Measurements from ENCODE around the gene KLF3.
A peak's percentile ranks its signal among the peaks of the same experiment; 100 is the strongest.

Gene KLF3

DNA sequence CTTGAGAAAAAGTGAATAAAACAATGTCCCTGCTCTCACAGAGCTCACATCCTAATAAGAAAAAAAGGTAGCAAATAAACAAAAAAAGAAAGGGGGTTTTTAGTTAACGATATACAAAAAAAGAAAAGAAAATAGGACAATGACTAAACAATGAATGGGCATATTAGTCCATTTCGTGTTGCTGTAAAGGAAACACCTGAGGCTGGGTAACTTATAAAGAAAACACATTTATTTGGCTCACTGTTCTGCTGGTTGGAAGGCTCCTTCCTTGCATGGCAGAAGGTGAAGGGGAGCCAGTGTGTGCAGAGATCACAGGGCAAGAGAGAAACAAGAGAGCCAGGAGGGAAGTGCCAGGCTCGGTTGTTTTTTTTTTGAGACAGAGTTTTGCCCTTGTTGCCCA is 4.7 kb upstream of the KLF3 start:
- no peak for DNase-seq

DNA sequence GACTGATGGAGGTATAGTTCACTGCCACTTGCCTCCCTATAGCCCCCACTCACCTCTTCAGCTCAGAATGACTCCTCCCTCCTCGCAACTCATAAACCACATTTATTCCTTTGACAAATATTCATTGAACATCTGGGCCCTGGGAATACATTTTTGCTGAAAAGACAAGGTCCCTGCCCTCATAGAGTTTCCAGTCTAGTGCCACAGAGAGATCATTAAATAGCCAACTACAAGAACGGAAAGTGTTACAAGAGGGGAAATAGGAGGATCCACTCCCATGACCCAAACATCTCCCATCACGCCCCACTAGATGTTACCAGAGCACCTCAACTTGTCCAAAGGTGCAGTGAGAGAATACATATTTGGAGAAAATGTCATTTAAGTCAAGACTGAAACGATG is 3.2 kb upstream of the KLF3 start:
- no peak for DNase-seq

DNA sequence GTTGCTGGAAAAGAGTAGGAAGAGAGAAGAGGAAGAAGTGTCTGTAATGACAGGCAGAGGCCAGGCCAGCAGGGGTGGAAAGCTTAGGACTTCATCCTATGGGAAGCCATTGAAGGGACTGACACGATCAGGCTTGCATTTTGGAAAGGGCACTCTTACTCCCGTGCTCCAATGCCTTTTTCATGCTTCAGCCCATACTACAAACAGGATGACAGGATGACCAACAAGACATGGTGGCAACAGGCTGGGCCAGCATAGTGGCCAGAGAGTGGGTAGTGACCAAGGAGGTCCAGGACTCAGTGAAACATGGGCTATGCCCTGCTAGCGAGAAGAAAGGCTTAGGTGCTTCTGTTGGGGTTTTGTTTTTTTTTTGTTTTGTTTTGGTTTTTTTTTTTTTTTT is 2.6 kb upstream of the KLF3 start:
- no peak for DNase-seq

DNA sequence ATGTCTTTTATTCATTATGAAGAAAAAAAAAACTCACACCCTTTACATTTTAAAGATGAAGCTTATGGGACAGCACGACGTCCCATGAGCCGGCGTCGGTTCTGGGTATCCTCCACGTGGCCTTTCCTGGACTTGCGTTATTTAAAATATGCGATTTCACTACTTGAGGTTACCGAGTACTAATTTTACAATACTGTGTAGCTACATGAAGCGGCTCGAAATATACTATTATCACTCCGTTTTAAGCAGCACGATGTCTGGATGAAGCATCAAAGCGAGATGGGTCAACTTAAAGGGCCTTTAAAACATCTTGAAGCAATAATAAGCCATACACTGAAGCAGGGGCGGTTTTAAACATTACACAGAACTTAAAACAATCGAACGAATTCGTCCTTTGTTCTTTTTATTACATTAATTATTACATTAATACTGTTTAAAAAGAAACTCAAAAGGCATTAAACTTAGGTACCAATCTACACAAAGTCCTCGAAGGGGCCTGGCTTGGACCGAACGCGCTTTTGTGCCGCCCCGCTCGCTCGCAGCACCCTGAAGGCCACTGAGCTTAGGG is 1.4 kb upstream of the KLF3 start:
- no peak for DNase-seq

DNA sequence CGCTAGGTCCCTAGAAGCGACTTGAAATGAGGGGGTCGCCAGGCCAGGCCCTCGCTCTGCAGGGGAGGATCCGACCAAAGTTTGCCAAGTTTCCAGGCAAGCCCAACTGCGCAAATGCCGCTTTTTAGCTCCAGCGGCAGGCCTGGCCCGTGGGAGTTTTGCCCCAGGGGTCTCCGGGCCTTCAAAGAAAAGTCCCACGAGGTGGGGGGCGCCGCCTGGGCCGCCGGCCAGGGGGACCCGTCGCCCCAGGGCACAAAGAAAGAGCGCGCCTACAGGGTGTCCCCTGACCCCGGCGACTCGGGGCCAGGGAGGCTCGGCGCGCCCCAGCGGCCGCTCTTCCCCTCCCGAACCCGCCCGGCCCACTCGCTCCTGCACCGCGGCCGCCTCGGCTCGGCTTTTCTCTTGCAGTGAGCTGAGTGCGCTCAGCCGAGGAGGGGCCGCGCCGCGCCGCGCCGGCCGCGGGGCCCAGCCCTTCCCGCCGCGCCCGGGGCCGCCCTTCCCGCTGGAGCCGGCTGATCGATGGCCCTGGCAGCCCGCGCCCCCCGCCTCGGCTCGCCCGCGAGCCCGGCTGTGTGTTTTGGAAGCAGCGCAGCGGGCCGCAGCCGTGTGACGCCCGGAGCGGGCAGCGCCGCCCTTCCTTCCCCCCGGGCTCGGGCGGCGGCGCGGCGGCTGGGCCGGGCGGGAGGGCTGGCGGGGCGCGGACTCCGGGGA is 754 bp upstream of the KLF3 start:
- DNase-seq: peak; percentile 85

DNA sequence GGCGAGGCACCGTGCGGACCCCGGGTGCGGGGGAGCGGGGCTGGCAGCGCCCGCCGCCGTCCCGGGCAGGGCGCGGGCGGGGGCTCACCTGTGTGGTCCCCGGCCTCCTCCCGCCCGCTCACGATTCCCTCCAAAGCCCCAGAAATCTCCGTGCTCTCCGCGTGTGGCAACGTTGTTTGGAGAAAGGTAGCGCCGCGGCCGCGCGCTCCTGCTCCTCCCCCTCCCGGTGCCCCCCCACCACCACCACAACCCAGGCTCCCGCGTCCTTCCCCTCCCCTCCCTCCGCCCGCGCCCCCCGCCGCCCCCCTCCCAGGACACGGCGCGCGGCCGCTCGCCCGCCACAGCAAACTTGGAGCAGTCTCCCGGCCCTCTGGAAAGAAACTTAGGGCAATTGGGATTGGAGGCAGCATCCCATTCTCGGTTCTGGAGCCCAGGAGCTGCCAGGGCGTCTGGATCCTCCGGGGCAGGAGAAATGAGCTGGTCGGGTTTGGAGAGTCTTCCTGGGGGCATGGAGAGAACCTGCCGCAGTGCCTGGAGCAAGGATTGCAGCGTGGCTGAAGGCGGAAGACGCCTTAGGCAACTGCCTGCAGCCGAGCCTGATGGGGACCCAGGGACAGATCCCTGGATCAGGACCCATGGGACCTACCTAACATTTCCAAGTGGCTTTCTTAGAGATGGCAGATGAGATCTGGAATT is 855 bp downstream of the KLF3 start:
- peak; percentile 89 for DNase-seq

DNA sequence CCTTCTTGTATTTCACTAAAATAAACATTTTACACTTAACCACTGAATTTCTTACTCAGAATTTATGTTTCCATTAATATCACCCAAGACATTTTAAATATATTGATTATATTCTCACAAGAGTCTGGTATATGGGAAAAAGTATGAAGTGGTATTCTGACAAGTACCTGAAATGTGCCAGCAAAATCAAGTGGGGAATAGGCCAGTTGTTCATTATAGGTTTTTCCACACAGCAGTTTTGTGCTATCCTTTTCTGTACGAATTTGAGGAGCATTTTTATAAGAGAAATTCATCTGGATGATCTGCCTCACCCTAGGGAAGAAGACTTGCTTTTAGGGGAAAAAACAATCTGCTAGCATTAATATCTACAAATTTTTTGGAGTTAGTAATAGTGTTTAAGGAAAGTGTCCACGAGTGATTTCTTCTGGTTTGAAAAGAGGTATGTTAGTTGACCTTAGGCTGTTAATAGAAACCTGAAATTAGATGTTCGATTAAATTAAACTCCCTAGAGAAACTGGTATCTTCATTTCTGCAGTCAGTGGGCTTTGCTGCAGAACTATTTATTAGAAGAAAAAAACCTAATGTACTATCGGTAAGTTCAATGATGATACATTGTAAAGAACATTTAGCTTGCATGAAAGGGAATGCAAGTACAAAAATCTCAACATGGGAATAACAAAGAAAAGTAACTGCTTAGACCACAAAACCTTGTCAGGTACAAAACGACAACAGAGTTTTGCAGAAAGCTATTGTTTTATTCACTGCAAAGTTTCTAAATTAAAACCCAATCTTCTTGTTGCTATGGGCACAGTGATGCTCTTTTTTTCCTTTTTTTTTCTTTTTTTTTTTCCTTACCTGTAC is 1.8 kb downstream of the KLF3 start:
- no peak for DNase-seq

DNA sequence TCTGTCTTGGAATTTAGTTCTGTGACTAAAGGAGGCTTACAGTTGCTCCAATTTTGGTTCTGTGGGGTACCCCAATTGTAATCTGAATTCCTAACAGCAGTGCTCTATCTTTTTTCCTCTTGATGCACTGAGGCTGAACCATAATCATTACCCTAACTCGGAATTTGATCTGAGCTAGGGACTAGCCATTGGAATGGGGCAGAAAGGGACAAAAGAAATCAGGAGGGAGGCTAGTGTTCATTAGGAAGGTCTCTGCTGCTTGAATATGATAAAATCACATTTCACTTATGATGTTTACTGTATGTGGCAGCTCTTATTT is 2.7 kb downstream of the KLF3 start:
- no peak for DNase-seq

DNA sequence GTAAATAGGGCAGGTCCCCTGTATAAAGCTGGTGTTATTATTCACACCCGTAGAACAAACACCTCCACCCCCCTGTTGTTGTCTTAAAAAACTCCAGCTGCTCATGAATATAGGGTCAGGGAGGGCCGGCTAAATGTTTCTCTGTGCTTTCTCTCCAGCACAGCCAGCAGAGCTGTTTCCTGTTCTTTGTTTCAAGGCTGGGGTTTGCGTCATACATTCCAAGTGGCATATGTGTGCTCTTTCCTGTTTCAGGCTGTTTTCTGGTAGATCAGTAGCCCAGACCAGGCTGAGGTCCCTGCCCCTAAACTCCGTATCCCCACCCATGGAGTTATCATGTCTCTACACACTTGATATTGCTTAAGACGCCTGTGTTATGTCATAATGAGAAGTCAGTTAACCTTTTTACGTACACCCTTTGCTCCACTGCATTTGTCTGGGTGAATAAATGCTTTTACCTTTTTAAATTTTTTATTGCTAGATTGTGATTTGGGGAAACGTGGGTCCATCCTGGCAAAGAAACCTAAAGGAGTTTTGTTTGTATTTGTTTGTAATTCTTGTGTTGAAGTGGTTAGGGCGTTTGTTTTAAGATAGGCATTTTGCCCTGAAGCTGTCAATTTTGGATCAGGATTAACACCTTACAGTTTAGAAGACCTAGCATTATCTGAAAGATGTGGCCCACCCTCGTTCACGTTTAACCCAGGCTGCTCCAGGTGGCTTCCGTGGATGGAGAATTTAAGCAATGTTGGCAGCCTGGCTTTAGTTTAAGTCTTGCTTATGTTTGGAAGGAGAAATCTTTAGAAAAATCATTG is 3.3 kb downstream of the KLF3 start:
- peak; percentile 81 for DNase-seq

DNA sequence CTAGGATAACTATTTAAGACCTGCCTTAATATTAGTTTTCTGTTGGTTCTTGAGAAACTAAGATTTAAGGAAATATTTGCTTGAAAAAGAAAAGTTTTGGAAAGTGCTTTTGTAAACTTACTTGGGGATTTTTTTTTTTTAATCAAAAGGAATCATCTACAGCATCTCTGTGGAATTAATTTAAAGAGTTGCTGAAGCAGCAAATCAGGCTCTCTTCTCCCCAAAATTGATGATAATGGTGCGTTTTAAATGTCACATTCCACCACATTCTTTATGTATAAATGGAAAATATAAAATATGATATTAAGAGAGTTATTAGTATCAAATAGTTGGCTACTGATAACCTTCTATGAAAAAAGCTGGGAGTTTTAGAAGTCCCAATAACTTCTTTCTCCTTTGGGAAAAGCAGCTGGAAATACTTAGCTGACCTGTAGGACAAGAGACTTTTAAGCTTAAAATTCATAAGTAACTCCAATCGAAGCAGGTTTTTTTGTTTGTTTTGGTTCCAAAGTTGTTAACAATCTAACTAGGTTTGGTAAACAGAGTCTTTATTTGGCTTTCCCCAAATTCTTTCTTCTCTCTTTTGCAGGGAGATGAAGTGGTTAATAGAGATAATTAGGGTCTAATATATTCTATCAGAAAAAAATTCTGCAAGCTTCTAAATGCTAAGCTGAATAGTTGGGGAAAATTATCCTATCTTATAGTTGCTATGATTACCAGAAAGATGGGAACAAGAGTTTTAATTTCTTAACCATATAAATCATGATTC is 4.4 kb downstream of the KLF3 start:
- DNase-seq: no peak

DNA sequence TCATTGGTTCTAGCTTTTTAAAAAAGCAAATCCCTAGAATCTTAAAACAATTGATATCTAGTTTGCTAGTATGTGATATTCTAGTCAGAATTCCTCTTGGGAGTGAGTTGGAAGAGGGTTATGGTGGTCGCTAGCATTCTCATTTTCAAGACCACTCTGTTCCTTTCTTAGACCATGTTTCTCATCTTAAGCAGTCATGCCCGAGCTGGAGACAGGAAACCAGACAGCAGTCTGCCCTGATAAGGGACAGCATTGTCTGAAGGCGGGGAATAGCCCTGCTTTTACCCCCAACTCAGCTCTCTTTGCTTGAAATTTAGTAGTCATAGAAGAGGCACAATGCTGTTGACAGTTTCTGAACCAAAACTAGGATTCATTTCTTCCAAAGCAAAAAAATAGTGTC is 5.2 kb downstream of the KLF3 start:
- no peak for DNase-seq

DNA sequence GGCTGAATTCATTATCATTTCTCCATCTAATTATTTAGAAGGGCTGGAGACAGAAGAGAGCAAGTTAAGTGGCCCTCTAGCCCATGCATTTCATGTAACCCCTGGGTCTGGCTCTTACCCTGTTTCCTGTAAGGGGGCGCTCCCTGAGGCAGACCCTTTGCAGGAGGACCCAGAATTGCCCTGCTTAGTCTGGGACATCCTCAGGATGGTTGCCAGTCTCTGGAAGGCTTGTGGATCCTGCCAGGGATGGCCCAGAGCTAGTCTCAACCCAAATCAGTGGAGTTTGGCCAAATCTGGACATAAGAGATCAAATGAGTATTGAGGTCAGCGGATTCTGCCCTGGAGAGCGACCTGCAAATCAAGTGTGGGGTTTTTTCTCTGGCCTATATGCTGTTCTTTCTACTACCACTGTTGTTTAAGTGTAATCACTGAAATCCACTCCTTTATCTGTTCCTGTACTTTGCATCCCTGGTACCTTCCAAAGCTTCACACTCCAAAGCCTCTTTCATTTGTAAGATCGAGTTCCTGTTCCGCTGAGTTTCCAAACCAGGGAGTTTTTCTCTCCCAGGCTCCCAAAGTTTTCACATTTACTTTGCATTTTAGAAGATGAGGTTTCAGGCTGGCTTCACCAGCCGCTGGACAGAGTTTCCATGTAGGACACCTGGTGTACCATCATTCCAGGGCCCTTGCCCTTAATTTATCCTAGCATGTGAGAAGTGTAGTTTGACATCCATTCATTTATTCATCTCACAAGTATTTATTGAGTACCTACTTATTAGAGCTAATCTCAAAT is 6.3 kb downstream of the KLF3 start:
- no peak for DNase-seq

DNA sequence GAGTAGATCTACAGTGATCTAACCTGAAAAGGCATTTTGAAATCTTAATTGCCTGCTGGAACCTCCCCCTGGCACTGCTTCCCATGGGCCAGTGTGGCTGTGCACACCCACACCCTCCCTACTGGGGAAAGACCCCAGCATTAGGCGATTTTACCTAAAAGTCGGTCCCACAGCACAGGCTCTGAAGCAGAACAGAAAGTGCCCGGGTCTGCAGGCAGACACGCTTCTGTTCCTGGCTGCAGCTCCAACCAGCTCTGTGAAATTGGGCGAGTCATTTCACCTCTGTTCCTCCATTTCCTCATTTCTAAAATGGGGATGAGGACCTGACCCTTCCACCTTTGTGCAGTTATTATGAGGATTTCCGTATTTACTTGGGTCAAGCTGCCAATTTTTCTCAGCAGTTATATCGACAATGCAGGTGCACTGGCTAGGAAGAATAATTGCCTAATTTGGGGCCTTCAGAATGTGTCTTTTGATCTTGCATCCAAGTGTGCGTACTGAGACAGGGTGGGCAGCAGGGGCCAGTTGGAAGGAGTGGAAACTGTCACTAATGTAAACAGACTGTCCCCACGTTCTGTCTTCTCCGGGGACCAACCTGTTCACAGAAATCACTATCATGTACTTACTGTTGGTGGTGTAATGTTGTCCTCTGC is 7.1 kb downstream of the KLF3 start:
- no peak for DNase-seq

DNA sequence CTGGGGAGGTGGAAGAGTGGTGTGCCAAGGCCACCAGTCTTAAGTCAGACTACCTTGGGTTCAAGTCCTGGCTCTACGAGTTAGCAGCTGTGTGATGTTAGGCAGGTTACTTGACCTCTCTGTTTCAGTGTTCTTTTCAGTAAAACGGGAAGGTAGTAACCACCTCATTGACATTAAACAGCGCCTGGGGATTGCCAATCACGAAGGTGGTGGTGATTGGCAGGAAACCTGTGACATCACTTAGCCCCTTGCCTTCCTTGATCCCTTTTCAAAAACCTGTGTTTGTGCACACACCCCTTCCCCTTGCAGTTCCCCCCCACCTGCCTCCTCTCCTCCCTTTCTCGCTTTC is 7.6 kb downstream of the KLF3 start:
- no peak for DNase-seq

DNA sequence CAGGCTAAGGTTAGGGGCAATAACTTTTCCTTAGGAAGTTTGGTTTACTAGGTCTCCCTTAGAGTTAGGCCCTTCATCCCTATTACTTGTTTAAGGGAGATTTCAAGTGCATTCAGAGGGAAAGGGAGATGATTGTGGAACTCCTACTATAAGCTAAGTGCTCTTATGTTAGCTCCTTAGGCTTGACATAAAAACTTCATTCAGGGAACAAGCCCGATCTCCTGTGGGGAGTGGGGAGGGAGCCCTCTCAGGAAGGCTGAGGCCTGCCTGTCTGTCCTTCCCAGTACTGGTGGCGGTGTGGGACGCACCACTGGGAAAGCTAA is 8.0 kb downstream of the KLF3 start:
- no peak for DNase-seq

DNA sequence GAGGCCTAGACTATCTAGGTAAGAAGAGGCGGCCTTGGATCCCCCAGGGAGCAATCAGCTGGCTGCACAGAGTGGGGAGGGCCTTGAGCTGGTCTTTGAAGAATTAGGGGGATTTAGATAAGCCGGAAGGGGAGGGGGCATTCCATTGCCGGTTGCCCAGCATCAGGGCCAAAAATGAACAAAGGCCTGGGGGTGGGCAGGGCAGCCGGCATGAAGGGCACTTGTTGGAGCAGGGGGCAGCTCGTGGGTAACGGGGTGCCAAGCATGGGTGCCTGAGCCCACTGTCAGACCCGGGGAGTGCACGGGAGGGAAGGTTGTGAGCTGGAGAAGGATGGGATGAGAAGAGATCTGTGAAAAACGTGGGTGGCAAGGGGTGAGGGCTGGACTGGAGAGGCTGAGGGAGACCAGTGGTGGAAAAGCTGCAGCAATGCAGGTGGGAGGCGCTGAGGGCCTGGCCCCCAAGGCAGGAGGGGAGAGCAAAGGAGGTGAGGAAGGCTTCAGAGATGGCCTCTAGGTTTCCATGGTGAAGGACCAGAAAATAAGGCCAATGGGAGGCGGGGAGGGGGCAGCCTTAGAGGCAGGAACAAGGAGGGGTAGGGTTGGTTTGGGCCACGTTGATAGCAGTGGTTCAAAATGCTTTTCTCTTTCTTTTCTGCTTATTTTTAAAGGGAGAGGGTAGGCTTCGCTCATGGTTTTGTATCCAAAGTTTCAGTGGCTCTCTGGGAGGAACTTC is 8.6 kb downstream of the KLF3 start:
- peak; percentile 47 for DNase-seq

DNA sequence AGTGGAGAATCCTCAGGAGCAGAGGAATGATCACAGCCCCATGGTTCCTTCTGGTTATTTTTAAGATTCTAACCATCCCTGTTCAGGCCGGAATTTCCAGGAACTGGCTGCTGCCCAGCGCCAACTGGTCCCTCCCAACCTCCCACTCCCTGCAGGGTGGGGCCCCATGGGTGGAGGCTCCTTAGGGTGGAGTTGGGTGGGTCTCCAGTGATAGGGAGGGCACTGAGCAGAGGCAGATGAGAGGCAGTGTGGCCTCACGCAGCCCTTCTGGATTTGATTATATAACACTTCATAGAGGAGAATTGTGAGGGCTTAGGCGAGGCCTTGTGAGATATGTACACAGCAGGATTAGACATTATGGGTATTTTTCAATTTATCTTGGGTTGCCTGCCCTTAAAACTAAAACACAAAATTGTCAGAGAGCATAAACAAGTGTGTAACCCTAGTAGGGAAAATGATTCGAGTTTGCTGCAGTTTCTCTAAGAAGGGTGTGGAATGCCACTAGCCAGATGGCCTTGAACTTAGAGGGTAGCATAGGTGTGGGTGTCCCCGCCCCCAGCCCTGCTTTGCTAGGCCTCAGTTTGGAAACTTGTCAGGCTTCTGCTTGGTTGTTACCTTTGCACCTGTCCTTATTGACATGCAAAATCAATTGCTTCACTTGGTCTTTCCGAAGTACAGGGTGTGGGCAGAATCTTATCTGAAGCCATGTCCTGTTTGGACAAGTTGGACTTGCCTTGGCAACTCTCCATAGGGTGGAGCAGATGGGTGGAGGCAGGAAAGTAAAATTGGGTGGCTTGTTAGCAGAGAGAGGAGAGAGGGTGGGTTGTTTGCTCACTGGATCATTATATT is 9.4 kb downstream of the KLF3 start:
- DNase-seq: no peak

DNA sequence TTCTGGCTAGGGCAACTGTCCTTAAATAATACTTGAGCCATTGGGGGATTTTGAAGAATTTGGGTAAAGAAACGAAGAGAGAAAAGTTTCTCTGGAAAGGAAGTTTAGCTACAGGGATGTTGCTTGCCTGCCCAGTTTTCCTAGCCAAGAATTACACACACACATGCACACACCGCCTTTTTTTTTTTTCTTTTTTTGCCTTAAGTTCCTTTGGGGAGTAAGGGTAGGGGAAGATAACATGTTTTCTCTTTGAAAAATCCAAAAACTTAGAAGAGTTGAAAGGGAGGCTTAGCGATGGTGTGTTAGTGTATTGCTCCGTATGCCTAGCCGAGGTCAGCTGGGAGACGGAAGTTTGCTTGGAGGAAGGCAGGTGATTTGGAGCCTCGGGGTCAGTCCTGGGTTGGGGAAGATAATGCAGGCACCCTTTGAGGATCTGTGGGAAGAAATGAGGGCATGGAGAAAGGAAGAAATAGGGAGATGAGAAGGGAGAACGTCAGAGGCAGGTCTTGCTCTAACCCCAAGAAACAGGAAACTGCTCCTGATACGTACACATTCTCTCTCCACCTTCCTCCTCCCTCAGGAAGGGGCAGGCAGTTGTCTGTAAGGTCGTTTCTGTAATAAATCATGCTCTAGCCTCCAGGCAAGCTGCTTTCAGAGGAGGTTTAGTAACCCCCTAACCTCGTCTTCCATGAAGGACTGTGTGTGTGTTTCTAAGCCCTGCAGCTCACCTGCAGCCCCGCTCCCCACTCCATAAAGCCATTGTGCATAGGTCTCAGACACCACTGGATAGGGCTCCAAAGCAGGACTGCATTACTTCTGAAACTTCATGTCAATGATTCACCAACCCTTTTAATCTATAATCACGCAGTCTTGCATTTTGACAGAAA is 10.5 kb downstream of the KLF3 start:
- DNase-seq: peak; percentile 46

Data from retina (tissue), 1 donor.